Mesothelial cell of epicardium (in vitro differentiated cells): ENCODE measurements around the gene PHLDB1. TPM values are rescaled to one million over a fixed set of nuclear protein-coding genes. Genes with fewer than 3 reads are reported as not detected.
"Not testable (repeated sequence)": the region's sequence is repeated elsewhere in the genome, so short reads cannot be mapped to it uniquely, and the experiment has no call there.

Experiments used
- DNase-seq, 2 experiments: peaks; one replicate each; pipeline ENCODE4 v3.0.0; 2021; ENCODE audit warnings: low spot score in 2 of 2; ENCODE audit not compliant: unreplicated experiment in 2 of 2
- H3K27ac Mint-ChIP-seq: 2 replicates; pipeline ENCODE4 v1.8.0; 2021; ENCODE audit warnings: mixed read lengths
- H3K27me3 Mint-ChIP-seq: 2 replicates; pipeline ENCODE4 v1.8.0; 2021; ENCODE audit warnings: low read depth, mixed read lengths
- H3K36me3 Mint-ChIP-seq: 2 replicates; pipeline ENCODE4 v1.8.0; 2021; ENCODE audit warnings: mixed read lengths
- H3K4me1 Mint-ChIP-seq: 2 replicates; pipeline ENCODE4 v1.8.0; 2021; ENCODE audit warnings: mixed read lengths
- H3K4me3 Mint-ChIP-seq: 2 replicates; pipeline ENCODE4 v1.8.0; 2021; ENCODE audit warnings: mild to moderate bottlenecking, moderate library complexity, mixed read lengths
- H3K9me3 Mint-ChIP-seq: 2 replicates; pipeline ENCODE4 v1.8.0; 2021; ENCODE audit warnings: mixed read lengths
- CTCF ChIP-seq: fragments of 200-600 bp; sonication (generic); IDR thresholded peaks from one replicate; pipeline ENCODE4 v1.5.0; 2021; ENCODE audit warnings: antibody characterized with exemption; ENCODE audit not compliant: unreplicated experiment
- total RNA-seq: library from RNA; stranded (reverse); gene quantifications from 3 replicates; pipeline ENCODE4 v1.2.1, GENCODE V29; 2021

Gene PHLDB1
- total RNA-seq, 1 donor from 2014 or later: 148 TPM

DNA sequence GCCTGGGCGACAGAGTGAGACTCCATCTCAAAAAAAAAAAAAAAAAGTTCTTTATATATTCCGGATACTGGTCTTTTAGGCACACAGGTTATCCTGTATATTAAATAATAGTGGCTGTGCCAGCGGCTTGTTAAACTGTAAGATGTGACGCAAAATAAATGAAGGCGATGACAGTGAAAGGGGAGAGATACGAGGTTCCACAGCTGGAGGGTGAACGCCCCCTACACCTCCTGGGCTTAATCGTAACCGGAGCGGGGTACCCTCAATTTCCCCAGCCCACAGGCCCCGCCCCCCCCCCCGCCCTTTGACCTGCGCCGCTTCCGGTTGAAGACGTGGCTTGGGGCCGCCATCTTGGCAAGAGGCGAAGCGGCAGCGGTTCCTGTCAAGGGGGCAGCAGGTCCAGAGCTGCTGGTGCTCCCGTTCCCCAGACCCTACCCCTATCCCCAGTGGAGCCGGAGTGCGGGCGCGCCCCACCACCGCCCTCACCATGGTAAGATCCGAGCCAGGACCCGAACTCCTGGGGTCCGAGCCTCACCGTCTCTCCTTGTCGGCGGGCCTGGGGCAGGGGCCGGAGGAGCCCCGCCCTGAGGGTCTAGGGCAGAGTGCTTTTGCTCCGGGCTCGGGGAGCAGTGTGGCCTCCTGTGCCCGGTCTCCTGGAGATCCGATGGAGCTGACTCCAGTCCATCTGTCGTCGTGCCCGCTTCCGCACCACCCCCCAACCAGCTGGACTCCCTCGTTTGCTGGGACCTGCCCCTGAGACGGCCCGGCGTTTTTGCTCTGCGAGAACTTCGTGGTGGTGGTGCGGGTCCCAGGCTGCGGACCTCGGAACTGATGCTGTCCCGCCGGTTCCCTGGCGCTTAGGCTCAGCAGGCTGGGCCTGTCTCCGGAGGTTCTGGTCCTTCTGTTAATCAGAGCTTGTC, 35.1 kb upstream of the PHLDB1 start, which contains the start of gene ARCN1:
Gene ARCN1, plus strand, starts transcription at position 349 of the 920 bp plus-strand sequence. Its CDS starts 139 bp downstream, at position 488.
- no peak for TF ChIP-seq CTCF
- Mint-ChIP-seq H3K4me3 (peak within 1 kb of the TSS; percentile 83), H3K27me3 (no peaks in the 10 kb centered on the region), H3K36me3 (no peaks in the 10 kb centered on the region), H3K4me1 (peaks cover 34% of the 10 kb centered on the region), H3K27ac (peak within 1 kb of the TSS; percentile 92), H3K9me3 (no peaks in the 10 kb centered on the region)
- peak; percentile 46 to 62 for DNase-seq

DNA sequence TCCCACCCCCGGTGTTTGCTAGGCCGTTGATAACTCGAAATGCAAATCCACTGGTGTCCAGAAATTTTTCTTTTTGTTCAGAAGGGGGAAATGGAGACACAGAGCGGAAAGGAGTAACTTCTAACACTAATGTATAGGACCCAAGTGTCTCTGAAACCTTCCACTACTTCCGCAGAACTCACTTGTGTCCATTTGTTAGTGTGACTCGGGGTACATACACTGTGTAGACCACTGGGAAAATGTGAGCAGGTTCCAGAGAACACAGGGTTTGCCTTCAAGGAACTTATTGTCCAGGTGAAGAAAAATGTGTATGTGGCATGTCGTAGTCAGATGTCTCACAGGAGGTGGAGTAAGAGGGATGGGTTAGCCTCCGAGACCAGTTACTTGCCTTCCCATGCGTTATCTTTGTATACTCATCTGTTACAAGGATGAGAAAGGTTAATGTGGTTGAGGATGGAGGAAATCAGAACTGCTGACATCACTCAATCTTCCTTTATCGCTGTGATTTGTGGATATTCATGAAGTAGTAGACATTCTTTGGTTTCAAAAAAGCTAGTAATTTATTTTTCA, 34.3 kb upstream of the PHLDB1 start:
- TF ChIP-seq CTCF: no peak
- no peaks in the 10 kb centered on the region for H3K27me3 Mint-ChIP-seq
- no peak for DNase-seq
- H3K4me1 Mint-ChIP-seq: peaks cover 37% of the 10 kb centered on the region
- peak overlapping the region; percentile 83 for H3K4me3 Mint-ChIP-seq
- peak overlapping the region; percentile 92 for H3K27ac Mint-ChIP-seq
- H3K9me3 Mint-ChIP-seq: no peaks in the 10 kb centered on the region
- no peaks in the 10 kb centered on the region for H3K36me3 Mint-ChIP-seq

DNA sequence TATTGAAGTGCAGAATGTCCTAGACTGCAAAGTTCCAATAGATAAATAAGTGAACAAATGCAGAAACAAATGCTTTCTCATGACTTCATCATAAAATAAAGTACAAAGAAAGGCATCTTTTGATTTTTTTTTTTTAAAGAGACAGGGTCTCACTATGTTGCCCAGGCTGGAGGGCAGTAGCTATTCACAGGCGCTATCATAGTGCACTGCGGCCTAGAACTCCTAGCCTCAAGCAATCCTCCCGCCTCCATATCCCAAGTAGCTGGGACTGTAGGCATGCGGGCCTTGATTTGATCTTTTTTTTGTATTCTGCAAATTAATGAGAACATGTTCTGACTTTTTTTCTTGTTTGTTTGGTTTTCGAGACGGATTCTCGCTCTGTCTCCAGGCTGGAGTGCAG, 32.8 kb upstream of the PHLDB1 start:
- no peaks in the 10 kb centered on the region for H3K27me3 Mint-ChIP-seq
- peak overlapping the region; percentile 82 for H3K27ac Mint-ChIP-seq

DNA sequence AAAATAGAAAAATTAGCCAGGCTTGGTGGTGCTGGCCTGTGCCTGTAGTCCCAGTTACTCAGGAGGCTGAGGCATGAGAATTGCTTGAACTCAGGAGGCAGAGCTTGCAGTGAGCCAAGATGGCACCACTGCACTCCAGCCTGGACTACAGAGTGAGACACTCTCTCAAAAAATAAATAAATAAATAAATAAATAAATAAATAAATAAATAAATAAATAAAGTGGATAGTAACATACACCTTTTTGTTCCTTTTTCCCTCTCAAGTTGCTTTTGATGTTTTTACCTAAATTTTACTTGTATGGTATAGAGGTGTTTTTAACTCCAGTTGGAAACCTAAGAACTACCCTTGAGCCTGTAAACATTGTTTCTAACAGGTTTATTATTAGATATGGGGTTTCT, 29.4 kb upstream of the PHLDB1 start:
- DNase-seq, H3K27ac Mint-ChIP-seq, H3K36me3 Mint-ChIP-seq, H3K9me3 Mint-ChIP-seq, H3K4me3 Mint-ChIP-seq, H3K27me3 Mint-ChIP-seq: not testable (repeated sequence)
- peaks cover 31% of the 10 kb centered on the region for H3K4me1 Mint-ChIP-seq

More for the DNA sequence above, 32.8 kb upstream of the PHLDB1 start:
- H3K36me3 Mint-ChIP-seq: no peaks in the 10 kb centered on the region
- H3K4me3 Mint-ChIP-seq: peak overlapping the region; percentile 53
- H3K4me1 Mint-ChIP-seq: peaks cover 37% of the 10 kb centered on the region
- TF ChIP-seq CTCF: no peak
- no peak for DNase-seq
- H3K9me3 Mint-ChIP-seq: no peaks in the 10 kb centered on the region

GRCh38 chr11:118581057-118581456, 26.4 kb upstream of the PHLDB1 start:
- H3K9me3 Mint-ChIP-seq: no peaks in the 10 kb centered on the region

More at GRCh38 chr11:118581057-118581456, 26.4 kb upstream of the PHLDB1 start:
- H3K36me3 Mint-ChIP-seq: peaks cover 22% of the 10 kb centered on the region
- DNase-seq: no peak
- no peak overlapping the region for H3K27ac Mint-ChIP-seq
- peaks cover 5% of the 10 kb centered on the region for H3K4me1 Mint-ChIP-seq
- TF ChIP-seq CTCF: no peak
- no peak overlapping the region for H3K4me3 Mint-ChIP-seq
- no peaks in the 10 kb centered on the region for H3K27me3 Mint-ChIP-seq
